Measurements from ENCODE around the gene GJA1.
"Not testable (repeated sequence)": the region's sequence is repeated elsewhere in the genome, so short reads cannot be mapped to it uniquely, and the experiment has no call there.

GJA1 gene

GRCh38 chr6:121437851-121438651 lies 2.6 kb downstream of the GJA1 start:
- no peak for DNase-seq (ENCODE audit: low read depth)

DNA sequence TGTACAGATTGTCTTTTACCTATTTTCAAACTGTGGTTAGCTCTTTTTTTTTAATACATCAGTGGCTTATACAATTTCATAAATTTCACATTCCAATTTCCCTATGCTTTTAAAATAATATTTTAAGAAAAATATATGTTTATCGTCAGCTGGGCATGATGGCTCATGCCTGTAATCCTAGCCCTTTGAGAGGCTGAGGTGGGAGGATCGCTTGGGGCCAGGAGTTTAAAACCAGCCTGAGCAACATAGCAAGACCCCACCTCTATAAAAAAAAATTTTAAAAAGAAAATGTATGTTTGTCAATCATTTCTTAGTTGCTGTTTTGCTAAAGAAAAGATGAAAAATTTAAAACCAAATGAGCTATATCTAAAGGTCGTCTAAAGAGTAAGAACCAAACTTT lies 3.4 kb downstream of the GJA1 start:
- no peak for DNase-seq (ENCODE audit: low read depth)

- DNase-seq (ENCODE audit: low read depth), result no peak
Observed at GRCh38 chr6:121439475-121439874, 4.0 kb downstream of the GJA1 start.

- no peak for DNase-seq (ENCODE audit: low read depth)
Observed at GRCh38 chr6:121439926-121440325, 4.5 kb downstream of the GJA1 start.

DNA sequence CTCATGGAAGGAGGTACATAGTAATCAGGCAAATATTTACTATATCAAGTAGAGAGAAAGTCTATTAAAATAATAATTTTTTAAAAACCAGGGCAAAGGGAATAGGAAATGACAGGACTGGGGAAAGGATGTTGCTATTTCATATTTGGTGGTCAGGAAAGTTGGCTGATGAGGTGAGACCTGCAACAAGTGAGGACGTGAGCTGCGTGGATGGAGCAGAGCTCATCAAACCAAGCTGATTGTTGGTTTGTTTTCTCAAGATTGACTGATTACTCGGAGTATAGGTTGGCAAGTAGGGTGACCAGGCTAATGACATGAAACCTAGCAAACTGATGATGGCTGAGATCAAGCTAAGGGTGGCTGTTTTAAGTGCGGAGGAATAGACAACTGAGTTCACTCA lies 6.0 kb downstream of the GJA1 start:
- DNase-seq (ENCODE audit: low read depth), result no peak

GRCh38 chr6:121442576-121442975 lies 7.1 kb downstream of the GJA1 start:
- DNase-seq (ENCODE audit: low read depth), result no peak

DNA sequence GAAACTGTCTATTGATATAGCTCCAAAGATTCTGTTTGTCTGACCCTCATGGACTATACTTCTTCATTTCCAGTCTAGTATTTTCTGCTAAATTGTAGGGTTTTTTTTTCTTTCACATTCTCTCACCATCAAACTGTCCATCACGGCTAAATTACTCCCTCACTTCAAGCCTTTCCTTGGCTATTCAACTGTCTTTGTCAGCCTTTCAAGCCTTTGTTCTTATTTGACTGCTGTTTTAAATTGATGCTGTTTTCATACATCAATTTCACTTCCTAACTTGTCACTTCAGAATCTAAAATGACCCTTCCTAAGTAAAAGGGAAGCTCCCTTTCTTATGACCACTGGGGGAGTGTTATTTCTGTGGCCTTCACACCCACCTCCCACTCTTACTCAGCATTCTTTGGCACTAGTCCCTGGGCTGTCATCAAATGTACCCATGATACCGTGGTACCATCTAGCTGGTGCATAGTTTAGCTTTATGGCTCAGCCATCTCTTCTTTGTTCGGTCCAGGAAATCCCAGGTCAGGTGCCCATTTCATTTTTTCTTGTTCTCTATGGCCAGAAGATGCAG lies 8.6 kb downstream of the GJA1 start:
- no peak for DNase-seq (ENCODE audit: low read depth)

DNA sequence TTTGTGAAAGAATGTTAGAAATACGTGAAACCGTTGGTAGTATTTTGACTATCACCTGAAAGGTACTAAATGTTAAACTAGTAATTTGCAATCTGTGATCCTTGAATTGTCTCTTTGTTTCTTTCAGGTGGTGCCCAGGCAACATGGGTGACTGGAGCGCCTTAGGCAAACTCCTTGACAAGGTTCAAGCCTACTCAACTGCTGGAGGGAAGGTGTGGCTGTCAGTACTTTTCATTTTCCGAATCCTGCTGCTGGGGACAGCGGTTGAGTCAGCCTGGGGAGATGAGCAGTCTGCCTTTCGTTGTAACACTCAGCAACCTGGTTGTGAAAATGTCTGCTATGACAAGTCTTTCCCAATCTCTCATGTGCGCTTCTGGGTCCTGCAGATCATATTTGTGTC lies 11.3 kb downstream of the GJA1 start:
- not testable (repeated sequence) for DNase-seq (ENCODE audit: low read depth)

GRCh38 chr6:121447746-121448145 lies 12.3 kb downstream of the GJA1 start:
- DNase-seq (ENCODE audit: low read depth), result not testable (repeated sequence)

GRCh38 chr6:121448528-121448927 lies 13.1 kb downstream of the GJA1 start:
- DNase-seq (ENCODE audit: low read depth), result not testable (repeated sequence)

GRCh38 chr6:121449331-121449730 lies 13.9 kb downstream of the GJA1 start:
- DNase-seq (ENCODE audit: low read depth), result no peak

DNA sequence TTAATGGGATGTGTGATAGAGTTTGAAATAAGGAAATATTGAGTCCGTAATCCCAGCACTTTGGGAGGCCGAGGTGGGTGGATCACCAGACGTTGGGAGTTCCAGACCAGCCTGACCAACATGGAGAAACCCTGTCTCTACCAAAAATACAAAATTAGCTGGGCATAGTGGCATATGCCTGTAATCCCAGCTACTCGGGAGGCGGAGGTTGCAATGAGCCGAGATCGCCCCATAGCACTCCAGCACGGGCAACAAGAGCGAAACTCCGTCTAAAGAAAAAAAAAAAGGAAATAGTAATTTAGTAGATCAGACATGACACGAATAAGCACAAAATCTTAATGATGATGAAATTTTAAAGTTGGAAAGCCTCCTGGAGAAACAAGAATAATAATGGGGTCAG lies 14.8 kb downstream of the GJA1 start:
- no peak for DNase-seq (ENCODE audit: low read depth)

GRCh38 chr6:121451250-121451649 lies 15.8 kb downstream of the GJA1 start:
- no peak for DNase-seq (ENCODE audit: low read depth)

GRCh38 chr6:121453191-121453590 lies 17.7 kb downstream of the GJA1 start:
- no peak for DNase-seq (ENCODE audit: low read depth)

GRCh38 chr6:121460170-121460569 lies 24.7 kb downstream of the GJA1 start:
- no peak for DNase-seq (ENCODE audit: low read depth)

GRCh38 chr6:121463087-121463486 lies 27.6 kb downstream of the GJA1 start:
- no peak for DNase-seq (ENCODE audit: low read depth)

DNA sequence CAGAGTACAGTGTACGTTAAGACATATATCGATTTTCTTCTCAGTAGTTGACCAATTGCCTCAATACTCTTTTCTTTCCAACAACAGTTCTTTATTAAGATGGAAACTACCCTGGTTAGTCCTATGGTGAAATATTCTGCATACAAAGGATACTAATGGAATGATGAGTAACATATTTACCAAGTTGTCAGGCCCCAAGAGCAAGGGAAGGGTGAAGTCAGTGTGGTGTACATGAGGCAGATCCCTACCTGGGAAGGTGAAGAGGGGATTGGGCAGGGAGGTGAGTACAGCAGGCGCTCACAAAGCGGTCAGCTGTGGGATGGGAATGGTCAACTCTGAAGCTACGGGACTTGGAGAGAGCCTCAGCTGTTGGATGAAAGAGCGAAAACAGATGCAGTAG lies 29.7 kb downstream of the GJA1 start:
- DNase-seq (ENCODE audit: low read depth), result no peak

- DNase-seq (ENCODE audit: low read depth), result no peak
Observed at GRCh38 chr6:121479486-121480098, 44.1 kb downstream of the GJA1 start.

DNA sequence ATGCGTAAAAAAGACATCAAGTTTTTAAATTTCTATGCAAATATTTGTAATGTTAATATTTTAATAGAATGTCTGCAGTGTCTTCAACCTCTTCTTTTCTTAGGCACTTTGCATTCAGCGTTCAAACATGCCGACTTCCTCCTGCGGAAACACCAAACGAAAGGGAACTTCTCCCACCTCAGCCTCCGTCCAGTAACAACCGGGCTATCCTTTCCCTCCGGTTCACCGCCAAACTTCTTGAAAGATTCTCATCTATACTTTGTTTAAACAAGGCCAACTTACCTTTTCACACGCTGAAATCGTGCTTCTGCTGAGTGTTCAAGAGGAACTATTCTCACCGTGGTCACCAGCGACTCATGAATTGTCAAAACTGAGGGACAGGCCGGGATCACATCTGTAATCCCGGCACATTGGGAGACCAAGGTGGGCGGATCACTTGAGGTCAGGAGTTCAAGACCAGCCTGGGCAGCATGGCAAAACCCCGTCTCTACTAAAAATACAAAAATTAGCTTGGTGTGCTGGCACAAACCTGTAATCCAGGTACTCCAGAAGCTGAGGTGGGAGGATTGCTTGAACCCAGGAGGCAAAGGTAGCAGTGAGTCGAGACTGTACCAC lies 44.8 kb downstream of the GJA1 start:
- DNase-seq (ENCODE audit: low read depth), result no peak

DNA sequence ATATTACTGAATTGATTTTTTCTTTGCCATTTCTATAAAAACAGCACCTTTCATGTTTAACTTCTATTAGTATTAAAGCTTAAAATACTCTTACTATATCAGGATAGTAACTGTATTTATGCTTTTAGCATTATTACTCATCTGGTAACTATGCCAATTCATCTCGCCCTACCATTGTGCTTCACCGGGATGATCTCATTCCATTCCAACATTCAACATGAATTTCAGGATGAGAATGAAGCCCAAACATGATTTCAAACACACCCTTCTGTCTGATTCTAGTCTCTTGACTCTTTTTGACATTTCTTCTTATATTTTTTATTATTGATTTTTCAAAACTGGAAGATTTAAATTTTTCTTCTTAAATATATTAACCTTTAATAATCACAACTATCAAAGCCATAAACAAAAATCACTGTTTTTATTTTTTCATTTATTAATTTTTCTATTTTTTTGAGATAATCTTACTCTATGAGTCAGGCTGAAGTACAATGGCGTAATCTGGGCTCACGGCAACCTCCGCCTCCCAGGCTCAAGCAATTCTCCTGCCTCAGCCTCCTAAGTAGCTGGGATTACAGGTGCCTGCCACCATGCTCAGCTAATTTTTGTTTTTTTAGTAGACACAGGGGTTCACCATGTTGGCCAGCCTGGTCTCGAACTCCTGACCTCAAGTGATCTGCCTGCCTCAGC lies 46.7 kb downstream of the GJA1 start:
- DNase-seq (ENCODE audit: low read depth), result no peak

DNA sequence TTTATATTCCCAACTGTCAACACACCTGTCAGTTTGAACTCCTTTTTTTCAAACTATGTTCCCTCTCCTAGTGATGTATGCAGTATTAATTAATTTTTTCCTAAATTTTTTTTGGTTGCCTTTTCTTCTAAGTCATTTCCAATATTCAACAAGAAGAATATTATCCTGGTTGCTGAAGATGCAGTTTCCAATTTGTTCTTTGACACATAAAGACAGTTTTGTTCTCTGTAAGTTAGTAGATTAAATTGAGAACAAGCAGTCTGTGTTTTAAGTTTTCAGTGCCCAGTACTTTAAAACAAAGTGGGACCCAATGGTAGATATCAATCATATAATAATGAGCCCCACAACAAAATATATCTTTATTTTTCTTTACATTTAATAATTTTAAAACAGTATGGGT lies 47.3 kb downstream of the GJA1 start:
- no peak for DNase-seq (ENCODE audit: low read depth)

DNA sequence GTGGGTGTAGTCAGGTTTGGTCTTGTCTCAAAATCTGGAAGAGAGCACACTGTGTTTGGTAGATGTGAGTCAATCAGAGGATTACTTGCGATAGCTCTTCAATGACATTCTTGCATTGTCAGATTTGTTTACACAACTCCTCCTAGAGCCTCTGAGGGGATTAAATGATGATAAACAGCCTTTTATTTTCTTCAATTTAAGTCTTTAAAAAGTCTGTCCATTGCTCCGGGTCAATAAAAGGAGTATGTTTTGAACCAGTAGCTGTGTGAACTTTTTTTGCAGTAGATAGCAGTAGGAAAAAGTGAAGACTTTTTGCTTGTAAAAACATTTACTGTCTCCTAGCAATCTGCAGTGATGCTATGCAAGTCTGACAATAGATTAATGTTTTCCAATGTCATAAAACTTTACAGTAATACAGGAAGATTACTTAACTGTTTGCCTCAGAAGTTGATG lies 49.9 kb downstream of the GJA1 start:
- no peak for DNase-seq (ENCODE audit: low read depth)

Measured in activated T-helper 9 cell treated with anti-CD3 and anti-CD28 coated beads, Interleukin-2, amount 50 U/mL, for 16 hours (primary cell).